Stimulated activated CD8-positive, alpha-beta memory T cell treated with anti-CD3 and anti-CD28 coated beads, Interleukin-4, amount 100 ng/mL, for 24 hours (primary cell): ENCODE measurements around the gene TMED8.

Source experiments
- DNase-seq: peaks from one replicate; pipeline ENCODE4 v3.0.0-alpha.2; 2020; ENCODE audit warnings: low read depth

The TMED8 gene

DNA sequence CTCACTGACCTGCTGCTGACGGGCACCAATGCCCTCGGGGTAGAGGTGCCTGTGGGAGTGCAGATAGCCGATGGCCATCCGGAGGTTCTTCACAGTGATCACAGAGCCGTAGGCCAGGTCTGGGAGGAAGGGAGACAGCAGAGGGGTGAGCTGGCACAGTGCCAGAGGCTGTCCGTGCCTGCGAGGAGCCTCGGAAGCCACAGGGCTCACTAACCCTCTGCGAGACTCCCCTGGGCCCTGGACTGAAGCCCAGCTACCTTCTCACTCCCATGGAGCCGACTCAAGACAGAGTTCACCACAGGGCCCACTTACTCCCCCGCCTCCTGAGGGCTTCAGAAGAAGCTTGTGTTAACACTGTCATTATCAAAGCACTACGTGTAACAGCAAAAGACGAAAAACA, 80.7 kb downstream of the TMED8 start:
- no peak for DNase-seq

DNA sequence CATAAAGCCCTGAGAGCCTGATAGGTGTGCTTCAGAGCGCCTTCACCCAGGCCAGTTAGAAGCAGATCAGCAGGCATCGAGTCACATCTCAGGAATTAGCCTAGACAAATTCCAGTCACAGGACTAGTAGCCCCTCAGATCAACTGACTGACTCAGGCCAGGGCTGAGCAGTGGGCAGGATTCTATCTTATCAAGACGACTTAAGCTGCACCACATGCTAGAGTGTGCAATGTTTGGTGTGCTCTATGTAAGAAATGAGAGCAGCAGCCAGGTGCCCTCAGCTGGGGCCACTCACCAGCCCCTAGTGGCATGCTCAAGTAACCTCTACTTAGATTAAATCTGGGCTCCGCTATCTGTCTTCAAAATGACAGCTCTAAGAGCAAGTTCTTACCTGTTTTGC, 86.2 kb downstream of the TMED8 start:
- no peak for DNase-seq

DNA sequence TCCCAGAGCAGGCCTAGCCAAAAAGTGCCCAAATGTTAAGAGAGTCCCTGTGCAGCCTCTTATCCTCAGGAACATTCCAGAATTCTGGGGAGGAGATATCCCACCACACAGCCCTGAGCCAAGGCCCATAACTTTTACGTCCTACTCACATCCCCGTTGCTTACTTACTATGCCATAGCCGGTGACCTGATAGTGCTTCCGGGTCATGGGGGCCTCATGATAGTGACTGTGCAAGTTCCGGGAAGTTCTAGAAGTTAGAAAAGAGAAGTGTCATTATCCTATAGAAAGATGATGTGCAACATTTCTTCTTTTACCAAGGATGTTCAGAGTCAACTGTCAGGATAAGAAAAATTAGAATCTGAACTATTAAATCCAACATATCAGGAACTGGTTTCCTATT, 90.3 kb downstream of the TMED8 start:
- no peak for DNase-seq
